Colonic mucosa (tissue), 4 donors: ENCODE measurements around the gene GNG11. TPM values are rescaled to one million over a fixed set of nuclear protein-coding genes. Genes with fewer than 3 reads are reported as not detected.

ENCODE experiments used
- DNase-seq: peaks from one replicate; pipeline ENCODE4 v3.0.0-alpha.2; 2020
- H3K27ac ChIP-seq: fragments of 200-600 bp; one replicate; pipeline ENCODE4 v1.8.0; 2021
- H3K27me3 ChIP-seq: fragments of 200-600 bp; one replicate; pipeline ENCODE4 v1.8.0; 2021
- H3K36me3 ChIP-seq: fragments of 200-600 bp; one replicate; pipeline ENCODE4 v1.8.0; 2021
- H3K4me1 ChIP-seq: fragments of 200-600 bp; one replicate; pipeline ENCODE4 v1.8.0; 2021; ENCODE audit warnings: mild to moderate bottlenecking
- H3K4me3 ChIP-seq: fragments of 200-600 bp; one replicate; pipeline ENCODE4 v1.8.0; 2021
- H3K9ac ChIP-seq, 2 donors: one replicate each; pipeline ENCODE4 v1.7.0; 2013; ENCODE audit warnings: control low read depth in 2 of 2, low read depth in 2 of 2, low read length in 2 of 2
- H3K9me3 ChIP-seq: fragments of 200-600 bp; one replicate; pipeline ENCODE4 v1.8.0; 2021
- intact Hi-C: fragments of 100-400 bp; cut with DNase I; formaldehyde crosslinking; loops from one replicate; pipeline ENCODE4 v1.14.1; 2022
- total RNA-seq, 2 donors: library from RNA; stranded (reverse); fragmentation: NEBNext Ultra II Directional in 1 of 2; extraction: Animal tissue kit (Norgen Biotek cat#: 25700) in 1 of 2; gene quantifications; one replicate each; pipeline ENCODE4 v1.2.1, GENCODE V29; 2021
- TF ChIP-seq, protein P1 (sequence below): fragments of 200-600 bp; IDR thresholded peaks from one replicate; pipeline ENCODE4 v1.8.0; 2022; ENCODE audit warnings: antibody characterized with exemption, mild to moderate bottlenecking
- donor health status: healthy.
- donor health status: DM: no; HTN: no; CAD: no.
- donor health status: DM: no; HTN: no; CAD: no.

GNG11 gene
- total RNA-seq, 2 donors from 2014 or later: 2.1 to 4.1 TPM

GRCh38 chr7:93937818-93938217, 16.3 kb downstream of the GNG11 start:
- no peak overlapping the region for H3K9ac ChIP-seq
- TF ChIP-seq, protein P1, sequence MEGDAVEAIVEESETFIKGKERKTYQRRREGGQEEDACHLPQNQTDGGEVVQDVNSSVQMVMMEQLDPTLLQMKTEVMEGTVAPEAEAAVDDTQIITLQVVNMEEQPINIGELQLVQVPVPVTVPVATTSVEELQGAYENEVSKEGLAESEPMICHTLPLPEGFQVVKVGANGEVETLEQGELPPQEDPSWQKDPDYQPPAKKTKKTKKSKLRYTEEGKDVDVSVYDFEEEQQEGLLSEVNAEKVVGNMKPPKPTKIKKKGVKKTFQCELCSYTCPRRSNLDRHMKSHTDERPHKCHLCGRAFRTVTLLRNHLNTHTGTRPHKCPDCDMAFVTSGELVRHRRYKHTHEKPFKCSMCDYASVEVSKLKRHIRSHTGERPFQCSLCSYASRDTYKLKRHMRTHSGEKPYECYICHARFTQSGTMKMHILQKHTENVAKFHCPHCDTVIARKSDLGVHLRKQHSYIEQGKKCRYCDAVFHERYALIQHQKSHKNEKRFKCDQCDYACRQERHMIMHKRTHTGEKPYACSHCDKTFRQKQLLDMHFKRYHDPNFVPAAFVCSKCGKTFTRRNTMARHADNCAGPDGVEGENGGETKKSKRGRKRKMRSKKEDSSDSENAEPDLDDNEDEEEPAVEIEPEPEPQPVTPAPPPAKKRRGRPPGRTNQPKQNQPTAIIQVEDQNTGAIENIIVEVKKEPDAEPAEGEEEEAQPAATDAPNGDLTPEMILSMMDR: no peak
- H3K4me3 ChIP-seq: no peak overlapping the region
- no peaks in the 10 kb centered on the region for H3K27me3 ChIP-seq
- H3K9me3 ChIP-seq: no peaks in the 10 kb centered on the region
- no peak for DNase-seq
- no peaks in the 10 kb centered on the region for H3K36me3 ChIP-seq
- intact Hi-C loops: no loop called here
- no peak overlapping the region for H3K27ac ChIP-seq
- no peaks in the 10 kb centered on the region for H3K4me1 ChIP-seq

DNA sequence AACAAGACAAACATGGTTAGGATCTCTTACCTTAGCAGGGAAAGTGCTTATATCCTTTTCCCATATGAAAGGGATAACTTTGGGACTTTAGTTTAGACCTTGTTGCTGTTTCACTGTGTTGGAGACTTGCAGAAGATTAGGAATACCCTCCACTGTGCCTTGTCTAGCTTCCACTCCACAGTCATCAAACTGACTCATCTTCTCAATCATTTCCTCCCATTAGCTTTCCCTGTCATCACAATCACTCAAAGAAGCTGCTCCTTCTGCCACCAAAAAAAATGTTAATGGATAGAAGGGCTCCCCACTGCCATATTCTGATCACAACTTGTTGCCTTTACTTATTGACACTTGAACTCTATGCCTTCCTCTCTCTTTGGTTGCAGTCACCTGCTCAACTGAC, 16.8 kb downstream of the GNG11 start:
- no peak overlapping the region for H3K4me3 ChIP-seq
- no peaks in the 10 kb centered on the region for H3K4me1 ChIP-seq
- no peaks in the 10 kb centered on the region for H3K27me3 ChIP-seq
- H3K27ac ChIP-seq: no peak overlapping the region
- no peak for DNase-seq
- H3K9me3 ChIP-seq: no peaks in the 10 kb centered on the region
- H3K36me3 ChIP-seq: no peaks in the 10 kb centered on the region
- H3K9ac ChIP-seq: no peak overlapping the region
- TF ChIP-seq, protein P1: no peak
- intact Hi-C loops: no loop called here

- Histone ChIP-seq H3K4me3 (no peak overlapping the region), H3K27me3 (no peaks in the 10 kb centered on the region), H3K36me3 (no peaks in the 10 kb centered on the region), H3K27ac (no peak overlapping the region), H3K4me1 (no peaks in the 10 kb centered on the region), H3K9ac (no peak overlapping the region), H3K9me3 (no peaks in the 10 kb centered on the region)
- TF ChIP-seq, protein P1: no peak
- no peak for DNase-seq
- intact Hi-C loops: no loop called here
These were observed 20.4 kb downstream of the GNG11 start for GRCh38 chr7:93941945-93942344.

GRCh38 chr7:93943816-93944540, 22.4 kb downstream of the GNG11 start:
- TF ChIP-seq, protein P1: no peak
- Histone ChIP-seq H3K9me3 (no peaks in the 10 kb centered on the region), H3K9ac (no peak overlapping the region), H3K27ac (no peak overlapping the region), H3K4me1 (no peaks in the 10 kb centered on the region), H3K36me3 (no peaks in the 10 kb centered on the region), H3K4me3 (no peak overlapping the region), H3K27me3 (no peaks in the 10 kb centered on the region)
- DNase-seq: no peak
- intact Hi-C loops: no loop called here

DNA sequence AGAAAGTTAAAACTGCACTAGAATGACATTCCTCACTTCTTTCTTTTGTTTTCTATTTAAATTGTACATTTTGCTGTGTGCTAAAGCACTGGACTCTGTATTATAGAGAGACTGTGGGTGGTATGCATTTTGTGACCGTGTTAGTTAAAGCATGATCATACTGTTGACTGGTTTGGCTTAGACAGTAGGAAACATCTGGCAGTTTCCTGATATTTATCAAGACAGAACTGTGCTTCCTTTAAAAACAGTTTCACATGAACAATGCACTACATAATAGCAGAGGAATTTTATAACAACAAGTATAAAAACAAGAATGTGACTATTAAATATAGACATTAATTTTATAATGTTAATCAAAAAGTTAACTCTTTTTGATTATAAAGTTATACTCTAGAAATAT, 23.1 kb downstream of the GNG11 start:
- Histone ChIP-seq H3K27ac (no peak overlapping the region), H3K4me3 (no peak overlapping the region), H3K36me3 (no peaks in the 10 kb centered on the region), H3K9ac (no peak overlapping the region), H3K9me3 (no peaks in the 10 kb centered on the region), H3K4me1 (no peaks in the 10 kb centered on the region), H3K27me3 (no peaks in the 10 kb centered on the region)
- TF ChIP-seq, protein P1: no peak
- DNase-seq: no peak
- intact Hi-C loops: no loop called here
